SU-DHL-6 (cell line): Measurements from ENCODE around the gene CD180.

ENCODE experiments used
- H2AFZ ChIP-seq: fragments of 200-600 bp; sonication (generic); 2 replicates; pipeline ENCODE4 v1.6.1; 2014; ENCODE audit warnings: low read depth, mild to moderate bottlenecking, moderate library complexity, mixed read lengths, antibody characterized with exemption, low read length; ENCODE audit not compliant: severe bottlenecking
- H3F3A ChIP-seq: fragments of 200-600 bp; shearing (Covaris generic); 2 replicates; pipeline ENCODE4 v1.6.0; 2016; ENCODE audit warnings: antibody characterized with exemption, mild to moderate bottlenecking; ENCODE audit not compliant: insufficient read depth
- H3K27ac ChIP-seq: fragments of 200-600 bp; sonication (generic); 2 replicates; pipeline ENCODE4 v1.5.1; 2016; ENCODE audit warnings: low read depth, mild to moderate bottlenecking, low read length, moderate library complexity, mixed read lengths
- H3K27me3 ChIP-seq: fragments of 200-600 bp; sonication (generic), shearing (Covaris generic); 2 replicates; pipeline ENCODE4 v1.6.0; 2014; ENCODE audit warnings: mild to moderate bottlenecking, low read length
- H3K36me3 ChIP-seq: fragments of 200-600 bp; sonication (generic); 2 replicates; pipeline ENCODE4 v1.6.1; 2014; ENCODE audit warnings: mild to moderate bottlenecking, low read length, mixed read lengths
- H3K4me2 ChIP-seq: fragments of 300-600, 200-600 bp; shearing (Covaris generic), sonication (generic); 2 replicates; pipeline ENCODE4 v1.6.0; 2014; ENCODE audit warnings: low read length, low read depth, mild to moderate bottlenecking; ENCODE audit not compliant: poor library complexity, severe bottlenecking
- H3K4me3 ChIP-seq: fragments of 200-600 bp; sonication (generic); 2 replicates; pipeline ENCODE4 v1.5.1; 2014; ENCODE audit warnings: antibody characterized with exemption, low read length, mild to moderate bottlenecking, mixed read lengths; ENCODE audit not compliant: insufficient read depth, poor library complexity, severe bottlenecking
- H3K79me2 ChIP-seq: fragments of 200-600 bp; sonication (generic); 2 replicates; pipeline ENCODE4 v1.6.1; 2014; ENCODE audit warnings: mild to moderate bottlenecking, low read length, moderate library complexity; ENCODE audit not compliant: insufficient read depth
- H3K9ac ChIP-seq: fragments of 200-600 bp; sonication (generic); 2 replicates; pipeline ENCODE4 v1.7.0; 2014; ENCODE audit warnings: mild to moderate bottlenecking, low read length
- H3K9me2 ChIP-seq: fragments of 200-600 bp; sonication (generic); replicated peaks from 2 replicates; pipeline ENCODE4 v1.6.1; 2014; ENCODE audit warnings: low read length; ENCODE audit not compliant: insufficient read depth
- H3K9me3 ChIP-seq: fragments of 200-600 bp; sonication (generic); 2 replicates; pipeline ENCODE4 v1.6.1; 2014; ENCODE audit warnings: low read length, mixed read lengths; ENCODE audit not compliant: insufficient read depth
- H4K20me1 ChIP-seq: fragments of 200-600 bp; sonication (generic); 2 replicates; pipeline ENCODE4 v1.6.1; 2014; ENCODE audit warnings: low read depth, mild to moderate bottlenecking, antibody characterized with exemption, low read length, moderate library complexity, mixed read lengths
- EZH2phosphoT487 ChIP-seq: fragments of 200-600 bp; sonication (generic), shearing (Covaris generic); conservative IDR thresholded peaks from 2 replicates; pipeline ENCODE4 v1.6.1; 2018; ENCODE audit warnings: mild to moderate bottlenecking, antibody characterized with exemption, low read length, moderate library complexity, mixed read lengths
- TF ChIP-seq, protein P1 (sequence below): fragments of 200-600 bp; sonication (generic); IDR thresholded peaks from one replicate; pipeline ENCODE4 v1.5.1; 2017; ENCODE audit warnings: antibody characterized with exemption, mild to moderate bottlenecking, low read length, moderate library complexity; ENCODE audit not compliant: insufficient read depth, poor library complexity, severe bottlenecking

Gene CD180

DNA sequence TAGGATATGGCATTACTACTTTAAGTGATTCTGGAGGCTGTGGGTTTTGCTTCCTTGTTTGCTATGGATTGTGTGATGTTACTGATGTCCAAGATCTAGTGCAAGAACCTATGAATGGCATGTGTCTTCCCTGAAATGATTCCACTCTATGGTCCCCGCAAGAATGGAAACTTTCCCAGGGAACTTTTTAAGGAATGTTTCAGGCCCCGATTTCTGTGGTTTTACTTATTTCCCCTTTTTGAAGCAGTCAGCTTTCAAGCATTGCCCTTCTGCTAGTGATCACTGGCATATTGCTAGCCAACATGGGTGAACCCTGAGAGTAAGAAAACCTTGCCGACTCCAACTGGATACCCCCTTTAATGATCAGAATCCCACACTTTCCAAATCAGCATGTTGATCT lies 26.6 kb upstream of the CD180 start:
- Histone ChIP-seq H3K4me2 (no peak overlapping the region), H3K9ac (no peak overlapping the region)

GRCh38 chr5:67222243-67223025 lies 25.8 kb upstream of the CD180 start:
- no peaks in the 10 kb centered on the region for H3F3A ChIP-seq
- no peaks in the 10 kb centered on the region for H4K20me1 ChIP-seq
- no peak overlapping the region for H3K9ac ChIP-seq
- H3K9me2 ChIP-seq: no peaks in the 10 kb centered on the region
- no peaks in the 10 kb centered on the region for H3K9me3 ChIP-seq
- no peak overlapping the region for H3K27ac ChIP-seq
- no peak overlapping the region for H3K4me2 ChIP-seq
- peak overlapping the region; percentile 44 for H2AFZ ChIP-seq
- no peaks in the 10 kb centered on the region for H3K36me3 ChIP-seq
- H3K4me3 ChIP-seq: no peak overlapping the region
- H3K79me2 ChIP-seq: no peaks in the 10 kb centered on the region
- no peaks in the 10 kb centered on the region for H3K27me3 ChIP-seq
- TF ChIP-seq, protein P1, sequence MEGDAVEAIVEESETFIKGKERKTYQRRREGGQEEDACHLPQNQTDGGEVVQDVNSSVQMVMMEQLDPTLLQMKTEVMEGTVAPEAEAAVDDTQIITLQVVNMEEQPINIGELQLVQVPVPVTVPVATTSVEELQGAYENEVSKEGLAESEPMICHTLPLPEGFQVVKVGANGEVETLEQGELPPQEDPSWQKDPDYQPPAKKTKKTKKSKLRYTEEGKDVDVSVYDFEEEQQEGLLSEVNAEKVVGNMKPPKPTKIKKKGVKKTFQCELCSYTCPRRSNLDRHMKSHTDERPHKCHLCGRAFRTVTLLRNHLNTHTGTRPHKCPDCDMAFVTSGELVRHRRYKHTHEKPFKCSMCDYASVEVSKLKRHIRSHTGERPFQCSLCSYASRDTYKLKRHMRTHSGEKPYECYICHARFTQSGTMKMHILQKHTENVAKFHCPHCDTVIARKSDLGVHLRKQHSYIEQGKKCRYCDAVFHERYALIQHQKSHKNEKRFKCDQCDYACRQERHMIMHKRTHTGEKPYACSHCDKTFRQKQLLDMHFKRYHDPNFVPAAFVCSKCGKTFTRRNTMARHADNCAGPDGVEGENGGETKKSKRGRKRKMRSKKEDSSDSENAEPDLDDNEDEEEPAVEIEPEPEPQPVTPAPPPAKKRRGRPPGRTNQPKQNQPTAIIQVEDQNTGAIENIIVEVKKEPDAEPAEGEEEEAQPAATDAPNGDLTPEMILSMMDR: no peak
- no peak for TF ChIP-seq EZH2phosphoT487

More for the DNA sequence above, 26.6 kb upstream of the CD180 start:
- H3K27me3 ChIP-seq: no peaks in the 10 kb centered on the region
- H3K36me3 ChIP-seq: no peaks in the 10 kb centered on the region
- no peaks in the 10 kb centered on the region for H3F3A ChIP-seq
- H3K9me3 ChIP-seq: no peaks in the 10 kb centered on the region
- no peaks in the 10 kb centered on the region for H3K79me2 ChIP-seq
- no peaks in the 10 kb centered on the region for H4K20me1 ChIP-seq
- no peak overlapping the region for H2AFZ ChIP-seq
- H3K27ac ChIP-seq: no peak overlapping the region
- no peak overlapping the region for H3K4me3 ChIP-seq
- H3K9me2 ChIP-seq: no peaks in the 10 kb centered on the region
- no peak for TF ChIP-seq EZH2phosphoT487
- TF ChIP-seq, protein P1: no peak

GRCh38 chr5:67221487-67222242 lies 25.1 kb upstream of the CD180 start:
- peak overlapping the region; percentile 44 for H2AFZ ChIP-seq
- no peaks in the 10 kb centered on the region for H3K36me3 ChIP-seq
- H3K4me2 ChIP-seq: no peak overlapping the region

More at GRCh38 chr5:67221487-67222242, 25.1 kb upstream of the CD180 start:
- H4K20me1 ChIP-seq: no peaks in the 10 kb centered on the region
- TF ChIP-seq EZH2phosphoT487: no peak
- TF ChIP-seq, protein P1: no peak
- H3K9ac ChIP-seq: no peak overlapping the region
- H3F3A ChIP-seq: no peaks in the 10 kb centered on the region
- no peaks in the 10 kb centered on the region for H3K9me2 ChIP-seq
- H3K9me3 ChIP-seq: no peaks in the 10 kb centered on the region
- H3K4me3 ChIP-seq: no peak overlapping the region
- no peaks in the 10 kb centered on the region for H3K27me3 ChIP-seq
- no peak overlapping the region for H3K27ac ChIP-seq
- no peaks in the 10 kb centered on the region for H3K79me2 ChIP-seq
